ENCODE measurements around the gene GZMM.
"Not testable (repeated sequence)": the region's sequence is repeated elsewhere in the genome, so short reads cannot be mapped to it uniquely, and the experiment has no call there.

GZMM gene

GRCh38 chr19:580274-580835 is 36.5 kb downstream of the GZMM start:
- DNase-seq (ENCODE audit: low read depth in 2 of 3, low spot score in 1 of 3): no peak

- no peak for DNase-seq (ENCODE audit: low read depth in 2 of 3, low spot score in 1 of 3)
Observed at GRCh38 chr19:581399-582111, 37.7 kb downstream of the GZMM start.

GRCh38 chr19:582497-583197 is 38.8 kb downstream of the GZMM start:
- no peak for DNase-seq (ENCODE audit: low read depth in 2 of 3, low spot score in 1 of 3)

- DNase-seq (ENCODE audit: low read depth in 2 of 3, low spot score in 1 of 3): no peak
Observed at GRCh38 chr19:583198-583967, 39.5 kb downstream of the GZMM start.

GRCh38 chr19:583968-584239 is 40.1 kb downstream of the GZMM start:
- no peak for DNase-seq (ENCODE audit: low read depth in 2 of 3, low spot score in 1 of 3)

GRCh38 chr19:584240-585001 is 40.6 kb downstream of the GZMM start:
- DNase-seq (ENCODE audit: low read depth in 2 of 3, low spot score in 1 of 3): peak in 1 of 3 donors; percentile 62

GRCh38 chr19:585146-585545 is 41.3 kb downstream of the GZMM start:
- not testable (repeated sequence) for DNase-seq (ENCODE audit: low read depth in 2 of 3, low spot score in 1 of 3)

- DNase-seq (ENCODE audit: low read depth in 2 of 3, low spot score in 1 of 3): no peak
Observed at GRCh38 chr19:585551-586110, 41.8 kb downstream of the GZMM start.

GRCh38 chr19:588093-588740 is 44.4 kb downstream of the GZMM start:
- DNase-seq (ENCODE audit: low read depth in 2 of 3, low spot score in 1 of 3): peak; percentile 50 to 66 (median 52)

- no peak for DNase-seq (ENCODE audit: low read depth in 2 of 3, low spot score in 1 of 3)
Observed at GRCh38 chr19:588741-589692, 45.2 kb downstream of the GZMM start.

GRCh38 chr19:589693-590395 is 46.0 kb downstream of the GZMM start, which contains the start of gene HCN2:
HCN2 (plus strand) TSS chr19:589881; CDS start chr19:589946, 65 bp downstream.
- no peak for DNase-seq (ENCODE audit: low read depth in 2 of 3, low spot score in 1 of 3)

GRCh38 chr19:590396-590745 is 46.5 kb downstream of the GZMM start:
- DNase-seq (ENCODE audit: low read depth in 2 of 3, low spot score in 1 of 3): no peak

GRCh38 chr19:590750-591098 is 46.9 kb downstream of the GZMM start:
- DNase-seq (ENCODE audit: low read depth in 2 of 3, low spot score in 1 of 3): no peak

GRCh38 chr19:591099-591958 is 47.5 kb downstream of the GZMM start:
- no peak for DNase-seq (ENCODE audit: low read depth in 2 of 3, low spot score in 1 of 3)

GRCh38 chr19:592101-592500 is 48.2 kb downstream of the GZMM start:
- DNase-seq (ENCODE audit: low read depth in 2 of 3, low spot score in 1 of 3): no peak

- DNase-seq (ENCODE audit: low read depth in 2 of 3, low spot score in 1 of 3): no peak
Observed at GRCh38 chr19:593055-593454, 49.2 kb downstream of the GZMM start.

- DNase-seq (ENCODE audit: low read depth in 2 of 3, low spot score in 1 of 3): no peak
Observed at GRCh38 chr19:593505-593904, 49.7 kb downstream of the GZMM start.
